HG02884 (cell line): ENCODE results near the gene PLXNB2.
"Not testable (repeated sequence)": the region's sequence is repeated elsewhere in the genome, so short reads cannot be mapped to it uniquely, and the experiment has no call there.

Experiments used
- ATAC-seq: cut with Tn5 transposase; IDR thresholded peaks from one replicate; pipeline ENCODE4 v1.9.1; 2021; ENCODE audit warnings: mild to moderate bottlenecking, moderate library complexity; ENCODE audit not compliant: unreplicated experiment

Gene PLXNB2

GRCh38 chr22:50326225-50326955, 18.9 kb upstream of the PLXNB2 start:
- ATAC-seq: no peak

- ATAC-seq: no peak
Observed at GRCh38 chr22:50325444-50326224, 18.2 kb upstream of the PLXNB2 start.

- ATAC-seq: no peak
Observed at GRCh38 chr22:50323900-50324299, 16.5 kb upstream of the PLXNB2 start.

- ATAC-seq: not testable (repeated sequence)
Observed at GRCh38 chr22:50322382-50323104, 15.1 kb upstream of the PLXNB2 start.

- no peak for ATAC-seq
Observed at GRCh38 chr22:50320671-50321325, 13.4 kb upstream of the PLXNB2 start.

GRCh38 chr22:50320116-50320515, 12.7 kb upstream of the PLXNB2 start:
- ATAC-seq: no peak

- ATAC-seq: no peak
Observed at GRCh38 chr22:50319503-50319951, 12.1 kb upstream of the PLXNB2 start.

GRCh38 chr22:50318698-50319411, 11.4 kb upstream of the PLXNB2 start:
- ATAC-seq: no peak

- no peak for ATAC-seq
Observed at GRCh38 chr22:50318356-50318697, 10.9 kb upstream of the PLXNB2 start.

- no peak for ATAC-seq
Observed at GRCh38 chr22:50317674-50318073, 10.2 kb upstream of the PLXNB2 start.

- no peak for ATAC-seq
Observed at GRCh38 chr22:50317178-50317577, 9.7 kb upstream of the PLXNB2 start.

GRCh38 chr22:50316114-50317065, 8.9 kb upstream of the PLXNB2 start:
- no peak for ATAC-seq

- no peak for ATAC-seq
Observed at GRCh38 chr22:50315289-50316113, 8.1 kb upstream of the PLXNB2 start.

- ATAC-seq: peak; percentile 63
Observed at GRCh38 chr22:50314455-50315288, 7.2 kb upstream of the PLXNB2 start.

GRCh38 chr22:50314081-50314454, 6.6 kb upstream of the PLXNB2 start:
- ATAC-seq: peak; percentile 17

- ATAC-seq: no peak
Observed at GRCh38 chr22:50313600-50313999, 6.2 kb upstream of the PLXNB2 start.

GRCh38 chr22:50313021-50313420, 5.6 kb upstream of the PLXNB2 start:
- no peak for ATAC-seq

GRCh38 chr22:50312371-50312770, 4.9 kb upstream of the PLXNB2 start:
- no peak for ATAC-seq
